GM18520 (cell line): Measurements from ENCODE around the gene DMXL1.

ENCODE experiments used
- ATAC-seq: cut with Tn5 transposase; IDR thresholded peaks from one replicate; pipeline ENCODE4 v1.9.1; 2021; ENCODE audit not compliant: unreplicated experiment

The DMXL1 gene

DNA sequence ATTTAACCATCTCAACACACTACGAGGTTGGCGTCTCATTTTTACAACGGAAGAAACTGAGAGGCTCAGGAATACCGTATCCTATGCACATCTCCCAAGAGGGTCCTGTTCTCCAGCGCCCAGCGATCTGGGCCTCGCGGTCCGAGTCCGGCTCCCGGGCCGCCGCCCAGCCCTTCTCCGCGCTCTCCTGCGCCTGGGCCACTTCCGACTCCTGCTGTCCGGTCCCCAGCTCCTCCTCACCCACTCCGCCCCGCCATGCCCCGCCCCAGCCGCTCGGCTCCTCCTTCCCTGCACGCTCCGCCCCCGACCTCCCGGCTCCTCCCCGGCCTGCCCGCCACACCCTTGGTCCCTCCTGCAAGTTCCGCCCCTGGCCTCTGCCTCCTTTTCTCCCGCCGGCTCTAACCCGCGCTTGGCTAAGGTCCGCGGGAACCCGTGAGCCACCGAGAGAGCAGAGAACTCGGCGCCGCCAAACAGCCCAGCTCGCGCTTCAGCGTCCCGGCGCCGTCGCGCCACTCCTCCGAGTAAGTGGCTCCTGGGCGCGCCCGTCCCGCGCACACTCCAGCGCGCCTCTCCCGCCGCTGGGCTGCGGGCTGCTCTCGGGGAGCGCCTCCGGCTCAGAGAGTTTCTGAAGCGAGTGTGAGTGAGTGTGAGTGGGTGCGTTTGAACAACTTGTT is 197.6 kb downstream of the DMXL1 start:
- ATAC-seq: peak; percentile 54

DNA sequence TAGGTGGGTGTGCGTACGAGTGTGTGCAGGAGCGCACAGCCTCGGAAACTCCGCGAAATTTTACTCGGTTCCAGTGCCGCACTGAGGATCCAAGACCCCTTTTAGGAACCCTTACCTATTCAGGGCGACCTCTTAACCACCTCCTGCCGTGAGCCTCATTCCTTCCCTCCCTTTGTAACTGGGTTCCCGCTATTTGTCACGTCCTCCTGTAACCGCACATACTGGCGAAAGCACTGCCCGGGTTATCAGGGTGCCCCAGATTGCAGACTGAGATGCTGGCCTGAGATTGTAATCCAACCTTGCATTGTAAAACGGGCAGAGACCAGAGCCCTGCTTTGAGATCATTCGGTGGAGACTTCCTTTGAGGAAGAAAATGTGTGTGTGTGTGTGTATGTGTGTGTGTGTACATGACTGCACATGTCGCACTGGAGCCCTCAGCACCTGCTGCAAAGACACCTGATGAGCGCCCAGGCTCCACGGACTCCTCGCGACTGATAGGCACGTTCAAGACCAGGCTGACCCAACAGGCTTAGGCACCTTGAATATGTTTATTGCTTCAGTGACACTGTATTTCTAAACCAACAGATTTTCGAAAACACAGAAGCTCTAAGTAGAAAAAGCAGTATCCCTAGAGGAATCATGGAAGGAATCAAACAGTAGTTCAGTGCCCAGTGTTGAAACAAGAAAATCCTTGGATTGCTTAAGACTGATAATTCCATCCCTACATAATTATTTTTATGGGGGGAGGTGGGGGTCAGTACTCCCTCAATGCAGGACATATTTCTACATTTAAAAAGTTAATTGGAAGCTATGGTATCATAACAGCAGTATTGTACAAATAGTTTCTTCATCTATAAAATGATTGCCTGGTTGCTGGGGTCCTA is 198.4 kb downstream of the DMXL1 start:
- no peak for ATAC-seq

DNA sequence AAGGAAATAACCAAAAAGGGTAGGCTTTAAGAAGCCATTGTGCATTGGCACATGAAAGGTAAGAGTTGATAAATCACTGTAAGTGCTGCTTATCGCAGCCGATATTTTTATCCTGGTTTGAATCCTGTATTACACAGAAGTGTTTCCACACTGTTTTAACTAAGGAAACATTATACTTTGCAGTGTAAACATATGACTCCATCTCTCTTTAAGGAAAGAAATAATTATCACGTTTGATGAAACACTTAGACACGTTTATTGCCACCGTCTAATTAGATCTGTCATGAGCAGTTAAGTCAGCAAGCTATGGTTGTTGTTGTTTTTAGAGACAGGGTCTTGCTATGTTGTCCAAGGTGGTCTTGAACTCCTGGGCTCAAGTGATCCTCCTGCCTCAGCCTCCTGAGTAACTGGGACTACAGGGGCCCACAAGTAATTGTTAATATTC is 199.3 kb downstream of the DMXL1 start:
- ATAC-seq: no peak

DNA sequence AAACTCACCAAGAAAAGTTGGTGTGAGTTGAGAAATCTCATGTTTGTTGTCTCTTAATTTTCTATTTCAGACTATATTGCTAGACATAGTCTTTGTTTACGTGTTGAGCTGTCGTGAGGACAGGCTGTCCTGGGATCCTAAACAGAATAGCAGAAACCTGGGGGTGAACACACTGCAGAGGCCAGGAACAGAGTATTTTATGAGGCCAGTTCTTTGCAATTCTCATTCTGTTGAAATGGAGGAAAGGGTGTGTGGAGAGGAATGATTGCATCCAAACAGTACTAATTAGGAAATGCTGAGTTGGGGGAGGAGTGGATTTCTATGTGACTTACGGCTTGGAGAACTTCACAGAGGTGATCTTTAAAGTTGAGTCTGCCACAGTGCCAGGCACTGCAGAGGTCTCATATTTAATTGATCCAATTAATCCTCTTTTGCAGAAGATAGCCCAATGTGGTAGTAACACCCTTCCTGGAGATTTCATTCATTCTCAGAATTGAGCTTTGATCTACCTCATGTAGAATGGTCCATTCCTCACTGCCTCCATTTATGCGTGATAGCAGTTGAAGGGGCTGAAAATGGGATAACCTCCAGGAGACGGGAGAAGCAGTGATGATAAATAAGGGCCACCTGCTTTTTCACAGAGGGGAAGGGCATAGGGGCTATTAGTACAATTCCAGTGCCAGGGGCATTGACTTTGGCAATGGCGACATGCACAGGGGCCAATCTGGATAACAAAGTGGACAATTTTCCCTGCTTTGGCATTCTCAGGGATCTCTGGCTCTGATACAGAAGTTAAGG is 200.3 kb downstream of the DMXL1 start:
- ATAC-seq: no peak

DNA sequence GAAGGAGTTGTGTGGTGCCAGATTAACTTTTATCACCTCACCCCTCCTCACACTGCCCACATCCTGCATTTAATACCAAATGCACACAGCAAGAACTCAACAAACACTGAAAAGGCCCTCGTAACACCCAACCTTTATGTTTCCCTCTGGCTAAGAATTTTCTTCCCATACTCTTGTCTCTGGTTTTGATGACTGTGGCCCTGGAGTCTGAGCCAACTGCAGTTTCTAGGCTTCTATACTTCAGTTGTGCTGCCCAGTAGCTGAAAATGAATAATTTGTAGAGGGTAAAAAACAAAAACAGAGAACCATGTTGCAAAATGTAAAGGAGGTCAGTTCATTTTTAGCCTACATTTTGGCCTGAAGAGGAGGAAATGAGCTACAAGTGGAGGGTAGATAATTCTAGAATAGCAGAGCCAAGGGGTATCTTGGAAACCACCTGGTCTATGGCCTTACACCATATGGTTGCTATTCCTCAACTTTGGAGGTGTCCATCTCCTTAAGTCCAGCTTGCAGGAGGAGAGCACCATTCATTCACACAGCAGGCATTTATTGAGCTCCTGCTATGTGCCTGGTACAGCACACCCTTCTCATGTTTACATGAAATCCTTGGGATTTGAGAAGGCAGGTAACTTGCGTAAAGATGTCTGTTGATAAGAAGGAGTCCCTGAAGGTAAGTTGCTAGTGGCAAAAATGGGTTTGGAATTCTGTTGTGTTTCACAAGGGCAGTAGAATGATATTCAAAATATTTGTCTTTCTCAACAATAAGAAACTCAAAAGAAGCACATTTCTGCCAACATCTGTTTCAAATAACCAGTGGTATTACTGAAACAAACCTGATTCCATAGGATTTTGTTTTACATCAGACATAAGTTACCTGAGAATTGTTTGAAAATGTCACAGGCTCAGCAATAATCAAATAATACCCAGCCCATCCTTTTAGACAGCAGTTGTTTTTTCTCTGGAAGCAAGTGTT is 201.2 kb downstream of the DMXL1 start:
- ATAC-seq: no peak

DNA sequence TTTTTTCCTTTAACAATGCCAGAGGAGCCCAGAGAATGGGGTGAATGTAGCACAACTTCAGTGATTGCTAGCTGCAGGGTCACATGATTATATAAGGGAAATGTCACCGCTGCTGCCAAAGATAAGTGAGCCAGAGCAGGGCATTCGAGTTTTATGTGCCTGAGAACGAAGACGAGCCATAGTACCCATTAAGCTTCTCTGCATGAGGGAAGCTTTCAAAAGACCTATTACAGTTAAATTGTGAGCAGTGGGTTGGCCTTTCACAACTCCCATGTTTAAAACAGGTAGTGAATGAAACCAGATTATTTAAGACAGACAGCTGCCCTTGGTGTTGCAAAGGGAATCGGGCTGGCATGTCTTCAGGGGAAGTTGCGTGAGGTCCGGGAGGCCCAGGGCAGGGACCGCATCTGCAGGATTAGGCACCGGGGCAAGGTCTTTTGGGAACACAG is 202.5 kb downstream of the DMXL1 start:
- no peak for ATAC-seq

DNA sequence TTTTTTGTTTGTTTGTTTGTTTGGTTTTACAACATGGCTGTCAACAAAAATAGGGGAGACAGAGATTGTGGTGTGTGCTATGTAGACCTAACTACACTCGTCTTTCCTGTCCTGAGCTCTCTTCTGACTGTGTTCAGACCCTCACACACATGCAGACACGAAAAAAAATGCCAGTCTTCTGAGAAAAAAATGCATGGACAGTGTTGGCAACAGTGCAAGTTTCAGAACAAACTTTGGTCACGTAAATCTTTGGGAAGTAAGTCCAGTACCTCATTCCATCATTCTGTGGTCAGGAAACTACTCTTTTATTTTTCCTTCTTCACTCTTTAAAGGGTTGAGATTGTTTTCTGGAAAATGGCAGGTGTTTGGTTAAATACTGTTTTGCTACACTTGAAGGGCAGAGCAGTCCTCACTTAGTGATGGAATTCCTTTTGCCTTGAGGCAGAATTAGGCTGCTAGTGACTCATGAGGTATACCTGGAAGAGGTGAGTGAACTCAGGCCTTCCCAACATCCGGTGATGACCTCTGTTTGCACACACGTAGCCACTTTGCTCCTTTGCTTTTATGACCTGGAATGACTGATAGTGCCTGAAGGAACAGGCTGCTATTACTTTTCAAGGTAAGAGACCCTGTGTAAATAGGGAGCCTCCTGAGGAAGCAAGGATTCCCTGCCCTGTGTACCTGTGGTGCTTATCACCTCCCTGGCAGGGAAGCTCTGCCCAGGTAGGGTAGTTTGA is 203.3 kb downstream of the DMXL1 start:
- ATAC-seq: no peak

DNA sequence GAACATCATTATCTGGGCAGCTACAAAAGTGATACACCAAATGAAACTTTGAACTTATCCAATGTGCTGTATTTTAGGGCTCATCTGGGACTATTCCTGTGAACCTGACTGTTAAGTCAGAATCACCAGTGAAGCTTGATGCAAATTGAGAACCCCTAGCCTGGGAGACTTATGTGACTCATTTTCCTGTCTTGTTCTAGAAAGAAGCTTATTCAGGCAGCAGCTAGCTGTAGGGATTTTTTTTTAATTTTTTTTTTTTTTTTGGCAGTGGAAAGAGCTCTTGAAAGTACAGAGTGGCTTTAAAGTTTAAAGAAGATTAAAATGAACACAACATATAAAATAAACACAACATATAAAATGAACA is 203.9 kb downstream of the DMXL1 start:
- ATAC-seq: peak; percentile 35

DNA sequence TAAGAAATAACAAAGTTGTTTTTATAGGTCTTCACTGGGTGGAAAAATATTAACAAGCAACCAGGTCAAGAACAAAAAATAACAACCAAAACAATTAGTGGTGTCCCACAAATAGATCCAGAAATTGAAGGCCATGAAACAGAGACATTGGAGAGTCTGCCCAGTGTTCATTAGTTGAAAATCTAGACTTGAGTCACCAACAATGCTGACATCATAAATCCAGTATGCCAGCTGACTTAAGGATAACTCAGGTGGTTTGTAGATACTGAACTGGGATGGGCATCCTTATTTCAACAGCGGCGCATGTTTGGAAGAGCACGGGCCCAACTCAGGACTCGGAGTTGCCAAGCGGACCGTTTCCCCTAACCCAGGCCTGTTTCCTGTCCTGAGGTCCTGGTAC is 204.3 kb downstream of the DMXL1 start:
- ATAC-seq: no peak

DNA sequence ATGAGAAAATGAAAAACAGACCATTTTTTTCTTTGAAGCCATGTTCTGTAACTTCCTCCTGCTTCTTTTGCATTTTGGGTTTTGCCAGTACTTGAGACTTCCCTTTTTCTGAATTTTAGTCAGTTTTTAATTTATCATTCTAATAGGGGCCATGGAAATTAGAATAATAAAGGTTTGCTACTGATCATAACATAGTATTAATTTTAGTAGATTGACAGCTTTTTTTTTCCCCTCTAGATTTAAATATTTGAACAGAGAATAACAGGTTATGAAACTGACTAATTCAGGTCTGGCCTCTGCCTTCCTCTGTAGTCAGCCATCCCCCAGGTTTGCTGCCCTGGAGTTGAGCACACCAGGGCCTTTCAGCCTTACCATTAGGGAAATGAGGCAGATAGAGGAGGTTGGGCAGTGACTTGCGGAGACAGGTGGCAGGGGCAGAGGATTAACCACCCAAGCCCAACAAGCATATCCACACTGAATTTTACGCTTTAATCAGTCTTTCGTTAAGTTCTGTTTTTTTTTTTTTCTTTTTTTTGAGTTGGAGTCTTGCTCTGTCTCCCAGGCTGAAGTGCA is 204.8 kb downstream of the DMXL1 start:
- peak; percentile 77 for ATAC-seq

DNA sequence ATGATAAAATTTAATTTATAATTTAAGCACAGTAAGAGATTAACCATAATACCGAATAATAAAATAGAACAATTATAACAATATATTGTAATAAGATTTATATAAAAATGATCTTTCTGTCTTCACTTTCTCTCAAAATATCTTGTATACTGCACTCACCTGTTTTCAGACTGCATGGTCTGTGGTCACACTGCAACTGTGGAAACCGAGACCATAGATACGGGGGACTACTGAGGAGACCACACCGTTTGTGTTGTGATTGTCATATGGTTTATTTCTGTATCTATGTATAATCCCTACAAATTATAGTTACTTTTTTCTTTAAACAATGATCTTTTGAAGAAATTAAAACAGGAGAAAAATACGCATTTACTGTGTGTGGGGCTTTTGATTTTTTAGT is 206.1 kb downstream of the DMXL1 start:
- ATAC-seq: no peak

DNA sequence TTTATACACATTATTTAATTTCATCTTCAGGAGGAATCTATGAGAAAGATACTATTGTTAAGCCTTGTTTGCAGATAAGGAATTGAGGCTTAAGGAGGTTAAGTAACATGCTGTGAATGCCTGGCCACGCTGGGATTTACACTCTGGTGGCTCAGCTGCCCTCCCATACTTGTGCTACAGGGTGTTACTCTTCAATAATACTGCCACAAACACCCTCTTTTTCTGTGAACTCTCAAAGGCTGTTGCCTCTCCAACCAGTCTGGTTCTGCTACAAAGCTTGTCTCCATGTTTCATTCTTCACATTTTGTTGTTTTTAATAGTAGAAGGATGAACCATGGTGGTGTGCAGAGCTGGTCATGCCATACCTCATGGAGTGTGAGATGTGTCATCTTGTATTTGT is 208.2 kb downstream of the DMXL1 start:
- no peak for ATAC-seq

DNA sequence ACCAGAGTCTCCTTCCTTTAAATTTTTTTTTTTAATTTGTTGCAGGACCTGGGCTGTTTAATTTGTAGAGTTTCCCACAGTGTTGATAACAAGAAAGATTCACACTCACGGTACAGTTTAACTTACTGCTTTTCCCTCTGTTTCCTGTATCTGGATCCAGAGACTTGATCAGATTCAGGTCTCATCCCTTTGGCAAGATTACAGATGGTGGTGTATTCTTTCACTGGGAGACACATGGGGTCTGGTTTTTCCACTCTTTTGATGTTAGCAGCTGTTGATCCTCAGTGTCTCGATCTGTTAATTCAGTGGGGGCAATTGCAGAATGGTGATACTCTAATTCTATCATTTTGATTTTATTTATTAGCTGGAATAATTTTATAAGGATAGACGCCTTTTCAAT is 209.5 kb downstream of the DMXL1 start:
- ATAC-seq: no peak

DNA sequence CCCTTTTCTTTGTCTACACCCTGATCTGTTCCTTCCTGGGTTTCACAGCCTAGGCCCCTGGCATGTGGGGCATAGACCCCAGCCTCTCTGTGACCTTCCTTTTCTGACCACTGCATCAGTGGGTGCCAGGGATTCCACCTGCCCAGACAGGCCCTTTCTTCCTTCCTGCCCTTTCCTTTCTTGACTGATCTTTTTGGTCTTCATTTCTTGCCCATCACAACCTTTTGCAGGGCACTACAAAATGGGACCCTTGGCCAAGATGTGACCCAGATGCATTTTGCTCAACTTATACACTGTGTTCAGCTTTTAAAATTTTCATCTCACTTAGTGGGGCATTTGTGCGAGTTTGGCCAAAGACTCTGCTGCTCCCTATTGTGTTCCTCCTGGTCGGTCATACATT is 211.7 kb downstream of the DMXL1 start:
- no peak for ATAC-seq

DNA sequence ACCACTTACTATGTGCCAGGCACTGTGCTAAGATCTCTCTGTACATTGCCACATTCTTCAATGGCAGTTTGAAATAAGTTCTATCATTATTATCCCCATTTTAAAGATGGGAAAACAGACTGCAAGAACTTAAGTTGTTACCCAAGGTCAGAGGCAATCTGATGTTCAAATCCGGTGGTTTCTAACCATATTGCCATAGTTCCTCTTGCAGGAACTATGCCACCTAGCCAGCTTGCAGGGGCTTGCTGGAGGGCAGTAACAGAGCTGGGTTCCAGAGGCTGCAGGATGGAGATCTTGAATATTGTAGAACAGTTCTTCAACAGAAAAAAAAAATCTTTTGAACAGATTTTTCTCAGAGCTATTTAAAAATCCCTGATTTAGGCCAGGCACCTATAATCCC is 213.1 kb downstream of the DMXL1 start:
- ATAC-seq: no peak

DNA sequence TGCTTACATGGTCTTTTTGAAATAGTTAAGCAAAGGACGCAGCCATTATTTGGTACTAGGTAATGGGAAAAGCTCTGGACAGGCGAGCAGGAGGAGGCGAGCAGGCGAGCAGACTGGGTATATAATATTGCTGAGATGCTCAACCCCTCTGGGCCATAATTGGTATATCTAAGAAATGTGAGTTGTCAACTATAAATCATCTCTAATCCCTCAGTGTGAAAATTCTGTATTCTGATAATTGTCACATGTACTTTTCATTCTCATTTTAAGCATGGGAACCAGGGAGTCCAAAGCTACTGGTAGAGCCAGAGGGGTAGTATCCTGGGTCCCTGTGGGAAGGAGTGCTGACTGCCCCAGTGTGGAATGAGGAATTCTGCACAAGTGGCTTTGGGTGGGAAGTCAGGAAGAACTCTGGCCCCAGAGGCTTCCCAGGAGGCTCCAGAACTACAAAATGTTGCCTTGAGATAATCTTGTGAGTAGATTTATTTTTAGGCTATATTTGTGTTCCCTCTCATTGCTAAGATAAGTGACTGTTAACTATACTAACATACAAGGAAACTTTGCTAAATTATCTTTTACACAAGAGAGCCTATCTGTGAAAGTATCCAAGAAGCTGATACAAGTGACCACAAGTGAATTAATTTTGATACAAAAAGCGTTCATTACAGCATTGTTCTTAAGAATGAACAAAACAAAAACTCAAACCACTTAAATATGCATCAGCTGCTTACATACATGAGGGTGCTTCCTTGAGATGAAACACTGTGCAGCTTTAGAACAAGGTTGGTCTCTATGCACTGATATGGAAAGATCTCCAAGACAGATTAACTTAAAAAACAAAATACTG is 214.4 kb downstream of the DMXL1 start:
- ATAC-seq: no peak

DNA sequence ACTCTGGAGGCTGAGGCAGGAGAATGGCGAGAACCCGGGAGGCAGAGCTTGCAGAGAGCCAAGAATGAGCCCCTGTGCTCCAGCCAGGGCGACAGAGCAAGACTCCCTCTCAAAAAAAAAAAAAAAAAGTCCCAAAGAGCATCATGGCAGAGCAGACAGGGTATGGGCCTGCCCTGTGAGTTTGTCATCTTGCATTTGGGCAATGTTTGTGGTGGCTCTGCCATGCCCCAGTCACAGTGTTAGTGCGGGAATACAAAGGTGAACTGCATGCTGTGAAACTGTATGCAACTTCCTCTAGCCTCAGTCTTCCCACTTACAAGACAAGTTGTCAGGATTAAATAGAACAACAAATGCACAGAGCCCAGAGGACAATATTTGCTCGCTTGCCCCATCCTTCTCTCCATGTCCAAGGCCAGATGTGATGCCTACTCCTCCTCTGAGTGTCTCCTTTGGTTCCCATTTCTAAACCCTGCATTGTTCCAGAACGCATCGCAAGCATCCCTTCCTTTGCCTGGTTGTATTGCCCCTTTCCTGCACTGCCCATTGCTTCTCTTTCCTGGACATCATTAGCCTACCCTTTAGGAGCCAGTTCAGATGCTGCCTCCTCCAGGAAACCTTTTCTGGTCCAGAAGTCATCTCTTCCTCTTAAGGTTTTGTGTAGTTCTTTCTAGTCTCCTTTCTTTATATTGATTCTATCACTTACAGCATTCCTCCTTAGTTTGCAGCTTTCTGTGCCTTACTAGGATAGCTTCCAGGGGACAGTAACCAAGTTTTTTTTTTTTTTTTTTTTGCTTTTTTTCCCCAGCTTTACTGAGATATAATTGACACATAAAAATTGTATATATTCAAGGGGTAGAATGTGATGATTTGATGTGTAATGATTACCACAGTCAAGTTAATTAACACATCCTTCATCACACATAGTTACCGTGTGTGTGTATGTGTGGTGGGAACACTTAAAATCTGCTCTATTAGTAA is 215.9 kb downstream of the DMXL1 start:
- ATAC-seq: peak; percentile 3
